DOHH2 (cell line): ENCODE measurements around the gene ANKRD18B.
A peak's percentile ranks its signal among the peaks of the same experiment; 100 is the strongest.

Experiments
- CTCF ChIP-seq: fragments of 200-600 bp; sonication (generic); IDR thresholded peaks from one replicate; pipeline ENCODE4 v1.5.1; 2014; ENCODE audit warnings: antibody characterized with exemption, mild to moderate bottlenecking, low read depth, low read length; ENCODE audit not compliant: poor library complexity, severe bottlenecking
- EZH2phosphoT487 ChIP-seq: fragments of 200-600 bp; sonication (generic); IDR thresholded peaks from 2 replicates; pipeline ENCODE4 v1.6.1; 2017; ENCODE audit warnings: borderline replicate concordance, mild to moderate bottlenecking, antibody characterized with exemption, low read length, moderate library complexity, mixed read lengths

DNA sequence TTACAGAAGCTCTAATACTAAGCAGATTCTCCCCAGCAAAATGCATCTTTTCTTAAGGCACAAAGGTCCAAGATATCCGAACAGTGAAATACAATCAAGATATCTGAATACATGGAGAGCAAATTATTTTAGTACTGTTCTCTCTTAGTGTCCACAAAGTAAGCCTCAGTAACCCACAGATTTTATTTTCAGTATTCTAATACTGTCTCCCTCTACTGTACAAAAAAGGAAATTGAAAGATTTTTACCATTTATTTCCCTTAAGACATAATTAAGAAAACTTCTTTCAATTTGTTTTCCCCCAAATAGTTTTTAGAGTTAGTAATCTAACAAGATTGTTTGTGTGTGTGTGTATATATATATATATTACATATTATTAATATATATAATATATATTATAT is 25.7 kb upstream of the ANKRD18B start:
- TF ChIP-seq CTCF (peak; percentile 22), EZH2phosphoT487 (no peak)
